Tibial nerve (tissue), 4 donors: ENCODE data around the gene PGGHG. TPM values are rescaled to one million over a fixed set of nuclear protein-coding genes. Genes with fewer than 3 reads are reported as not detected.
"Not testable (repeated sequence)": the region's sequence is repeated elsewhere in the genome, so short reads cannot be mapped to it uniquely, and the experiment has no call there.

Source experiments
- DNase-seq, 2 donors: peaks; one replicate each; pipeline ENCODE4 v3.0.0-alpha.2; 2019; ENCODE audit warnings: low spot score in 2 of 2
- H3K27ac ChIP-seq, 4 donors: fragments of 200-600 bp; sonication (generic) in 3 of 4; one replicate each; pipeline ENCODE4 v1.5.1; 2017 to 2019; ENCODE audit warnings: mild to moderate bottlenecking in 1 of 4
- H3K27me3 ChIP-seq, 2 donors: fragments of 200-600 bp; sonication (generic) in 1 of 2; one replicate each; pipeline versions ENCODE4 v1.5.1 to v1.6.0; 2017 to 2019
- H3K36me3 ChIP-seq, 3 donors: fragments of 200-600 bp; sonication (generic); one replicate each; pipeline ENCODE4 v1.5.1; 2018 to 2019
- H3K4me1 ChIP-seq, 4 donors: fragments of 200-600 bp; sonication (generic) in 3 of 4; one replicate each; pipeline ENCODE4 v1.5.1; 2017 to 2019
- H3K4me3 ChIP-seq, 4 donors: fragments of 200-600 bp; sonication (generic) in 3 of 4; one replicate each; pipeline ENCODE4 v1.5.1; 2017 to 2019; ENCODE audit warnings: mild to moderate bottlenecking in 1 of 4, moderate library complexity in 1 of 4
- H3K9me3 ChIP-seq, 4 donors: fragments of 200-600 bp; sonication (generic) in 3 of 4; one replicate each; pipeline ENCODE4 v1.5.1; 2017 to 2019
- CTCF ChIP-seq, 5 experiments: fragments of 200-600 bp in 3 of 5; fragments of 450-650 bp in 2 of 5; sonication (generic) in 3 of 5; IDR thresholded peaks; one replicate each; pipeline ENCODE4 v1.5.1; 2016 to 2019; ENCODE audit warnings: antibody characterized with exemption in 5 of 5, mild to moderate bottlenecking in 3 of 5, moderate library complexity in 2 of 5
- EP300 ChIP-seq, 2 donors: sonication (generic); formaldehyde crosslinking; IDR thresholded peaks; one replicate each; pipeline ENCODE4 v1.6.1; 2017; ENCODE audit warnings: antibody characterized with exemption in 2 of 2, mild to moderate bottlenecking in 1 of 2
- POLR2A ChIP-seq, 2 donors: fragments of 450-650 bp; IDR thresholded peaks; one replicate each; pipeline ENCODE4 v1.6.1; 2017; ENCODE audit warnings: antibody characterized with exemption in 2 of 2, mild to moderate bottlenecking in 2 of 2, moderate library complexity in 2 of 2
- WGBS, 2 donors: methylation state at CpG; one replicate each; pipeline ENCODE4 v1.1.5; 2018; 5-methylcytosine and 5-hydroxymethylcytosine counted together
- total RNA-seq, 4 donors: library from RNA; depleted of rRNA; stranded (reverse); fragments of >200 nt; gene quantifications; one replicate each; pipeline ENCODE4 v1.1.0, GENCODE V29; 2016

Gene PGGHG
- total RNA-seq, 4 donors from 2014 or later = 43.7 to 166 (median 55.6) TPM

DNA sequence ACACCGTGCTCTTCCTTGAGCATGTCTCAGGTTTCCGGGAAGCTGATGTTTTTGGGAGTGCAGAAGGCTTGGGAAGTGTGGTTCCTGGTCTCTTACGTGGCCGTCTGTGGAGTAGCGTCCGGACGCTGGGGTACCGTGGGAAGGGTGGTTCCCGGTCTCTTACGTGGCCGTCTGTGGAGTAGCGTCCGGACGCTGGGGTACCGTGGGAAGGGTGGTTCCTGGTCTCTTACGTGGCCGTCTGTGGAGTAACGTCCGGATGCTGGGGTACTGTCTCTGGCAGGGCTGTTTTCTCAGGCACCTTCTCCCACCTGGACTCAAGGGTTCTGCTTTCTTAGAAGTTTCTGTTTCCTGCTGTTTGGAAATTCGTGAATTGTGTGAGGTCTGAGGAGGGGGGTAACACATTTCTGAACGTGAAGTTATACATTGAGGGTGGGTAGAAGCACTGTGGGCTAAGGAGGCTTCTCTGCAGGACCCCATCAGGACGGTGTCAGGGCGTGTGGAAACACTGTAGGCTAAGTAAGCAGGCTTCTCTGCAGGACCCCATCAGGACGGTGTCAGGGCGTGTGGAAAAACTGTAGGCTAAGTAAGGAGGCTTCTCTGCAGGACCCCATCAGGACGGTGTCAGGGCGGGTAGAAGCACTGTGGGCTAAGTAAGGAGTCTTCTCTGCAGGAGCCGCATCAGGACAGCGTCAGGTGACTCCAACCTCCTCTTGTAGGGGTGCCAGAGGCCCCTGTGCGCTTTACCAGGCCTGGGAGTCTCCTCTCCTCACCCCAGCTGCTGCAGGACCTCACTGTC is 37.1 kb downstream of the PGGHG start:
- 85 to 89% methylated on average over 30 of the region's 30 CpGs for WGBS, 2 donors
- Histone ChIP-seq H3K4me3 (no peak overlapping the region), H3K4me1 (peaks cover 4 to 61% (median 44%) of the 10 kb centered on the region in 4 donors), H3K36me3 (no peaks in the 10 kb centered on the region), H3K27ac (peak overlapping the region; percentile 86 to 97 (median 94)), H3K9me3 (no peaks in the 10 kb centered on the region), H3K27me3 (no peaks in the 10 kb centered on the region)
- TF ChIP-seq POLR2A (IDR thresholded peaks at IDR 0.05) (no peak), CTCF (IDR thresholded peaks at IDR 0.05) (no peak), EP300 (IDR thresholded peaks at IDR 0.05) (no peak)
- DNase-seq = peak in 1 of 2 donors; percentile 13

DNA sequence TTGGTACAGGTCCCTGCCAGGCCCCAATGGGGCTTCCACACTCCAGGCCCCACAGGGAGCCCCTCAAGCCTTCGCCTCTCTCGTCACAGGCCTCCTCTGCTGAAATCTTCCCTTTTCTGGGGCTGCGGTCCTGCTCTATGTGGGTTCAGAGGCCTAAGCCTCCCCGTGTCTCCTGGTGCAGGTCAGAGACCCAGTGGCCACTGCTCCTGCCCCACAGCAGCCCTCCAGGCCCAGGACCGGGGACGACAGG is 37.6 kb downstream of the PGGHG start:
- peaks cover 4 to 61% (median 44%) of the 10 kb centered on the region in 4 donors for H3K4me1 ChIP-seq
- no peak for TF ChIP-seq POLR2A (IDR thresholded peaks at IDR 0.05)
- no peak for TF ChIP-seq EP300 (IDR thresholded peaks at IDR 0.05)
- no peak for TF ChIP-seq CTCF (IDR thresholded peaks at IDR 0.05)
- WGBS, 2 donors = 44 to 45% methylated on average over 6 of the region's 6 CpGs

GRCh38 chr11:326842-327580 is 38.1 kb downstream of the PGGHG start:
- TF ChIP-seq CTCF (IDR thresholded peaks at IDR 0.05) = no peak
- peak; percentile 69 to 83 for TF ChIP-seq EP300 (IDR thresholded peaks at IDR 0.05)
- TF ChIP-seq POLR2A (IDR thresholded peaks at IDR 0.05) = peak in 1 of 2 donors; percentile 43

More for the DNA sequence above, 37.6 kb downstream of the PGGHG start:
- H3K36me3 ChIP-seq = no peaks in the 10 kb centered on the region
- DNase-seq = no peak
- H3K27ac ChIP-seq = peak overlapping the region; percentile 86 to 97 (median 94)
- H3K4me3 ChIP-seq = no peak overlapping the region
- no peaks in the 10 kb centered on the region for H3K27me3 ChIP-seq
- H3K9me3 ChIP-seq = no peaks in the 10 kb centered on the region

GRCh38 chr11:327581-327923 is 38.6 kb downstream of the PGGHG start:
- no peak for DNase-seq
- H3K4me1 ChIP-seq = peaks cover 4 to 59% (median 42%) of the 10 kb centered on the region in 4 donors
- TF ChIP-seq CTCF (IDR thresholded peaks at IDR 0.05) = no peak
- no peak for TF ChIP-seq EP300 (IDR thresholded peaks at IDR 0.05)
- no peak for TF ChIP-seq POLR2A (IDR thresholded peaks at IDR 0.05)
- peak overlapping the region in 1 of 4 donors; percentile 23 for H3K4me3 ChIP-seq
- WGBS, 2 donors = 95 to 96% methylated on average over 3 of the region's 3 CpGs
- H3K9me3 ChIP-seq = no peaks in the 10 kb centered on the region
- no peaks in the 10 kb centered on the region for H3K27me3 ChIP-seq
- H3K27ac ChIP-seq = peak overlapping the region; percentile 86 to 97 (median 94)
- H3K36me3 ChIP-seq = no peaks in the 10 kb centered on the region

More at GRCh38 chr11:326842-327580, 38.1 kb downstream of the PGGHG start:
- Histone ChIP-seq H3K27ac (peak overlapping the region; percentile 86 to 97 (median 94)), H3K27me3 (no peaks in the 10 kb centered on the region), H3K4me3 (peak overlapping the region in 2 of 4 donors; percentile 7 to 23), H3K4me1 (peaks cover 4 to 61% (median 44%) of the 10 kb centered on the region in 4 donors), H3K9me3 (no peaks in the 10 kb centered on the region), H3K36me3 (no peaks in the 10 kb centered on the region)
- DNase-seq = peak; percentile 81 to 91
- WGBS, 2 donors = 2 to 5% methylated on average over 18 to 19 of the region's 19 CpGs

DNA sequence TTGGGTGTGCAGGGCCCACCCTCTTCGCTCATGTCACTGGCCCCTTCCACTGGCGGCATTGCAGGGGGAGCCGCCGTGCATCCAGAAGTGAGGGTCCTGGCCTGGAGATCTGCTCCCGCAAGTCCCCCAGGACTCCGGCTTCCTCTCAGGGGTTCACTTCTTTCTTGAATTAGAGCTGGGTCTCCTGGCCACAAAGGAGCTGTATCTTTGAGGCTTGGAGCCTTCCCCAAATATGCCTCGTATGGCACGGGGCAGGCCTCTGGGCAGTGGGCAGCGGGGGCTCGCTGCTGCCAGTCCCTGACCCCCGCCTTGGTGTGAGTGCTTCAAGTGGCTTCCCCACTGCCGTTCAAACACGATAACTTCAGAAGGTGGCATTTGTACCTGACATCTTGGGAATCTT is 39.1 kb downstream of the PGGHG start:
- TF ChIP-seq EP300 (IDR thresholded peaks at IDR 0.05) (no peak), CTCF (IDR thresholded peaks at IDR 0.05) (no peak)
- H3K27ac ChIP-seq = peak overlapping the region in 3 of 4 donors; percentile 92 to 97 (median 95)
- no peak for DNase-seq
- WGBS, 2 donors = 94 to 95% methylated on average over 13 of the region's 13 CpGs
- no peaks in the 10 kb centered on the region for H3K27me3 ChIP-seq
- no peak overlapping the region for H3K4me3 ChIP-seq
- H3K4me1 ChIP-seq = peaks cover 4 to 55% (median 40%) of the 10 kb centered on the region in 4 donors
- H3K36me3 ChIP-seq = no peaks in the 10 kb centered on the region
- H3K9me3 ChIP-seq = no peaks in the 10 kb centered on the region

DNA sequence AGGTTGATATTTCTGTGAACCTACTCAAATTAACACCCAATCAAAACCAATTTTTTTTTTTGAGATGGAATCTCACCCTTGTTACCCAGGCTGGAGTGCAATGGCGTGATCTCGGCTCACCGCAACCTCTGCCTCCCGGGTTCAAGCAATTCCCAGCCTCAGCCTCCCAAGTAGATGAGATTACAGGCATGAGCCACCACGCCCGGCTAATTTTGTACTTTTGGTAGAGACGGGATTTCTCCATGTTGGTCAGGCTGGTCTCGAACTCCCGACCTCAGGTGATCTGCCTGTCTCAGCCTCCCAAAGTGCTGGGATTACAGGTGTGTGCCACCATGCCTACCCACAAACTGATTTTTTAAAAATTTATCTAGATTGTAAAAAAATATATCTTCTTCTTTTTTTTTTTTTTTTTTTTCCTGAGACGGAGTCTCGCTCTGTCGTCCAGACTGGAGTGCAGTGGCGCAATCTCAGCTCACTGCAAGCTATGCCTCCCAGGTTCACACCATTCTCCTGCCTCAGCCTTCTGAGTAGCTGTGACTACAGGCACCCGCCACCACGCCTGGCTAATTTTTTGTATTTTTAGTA is 39.7 kb downstream of the PGGHG start:
- not testable (repeated sequence) for H3K4me3 ChIP-seq, H3K36me3 ChIP-seq, DNase-seq, H3K9me3 ChIP-seq, H3K27me3 ChIP-seq
- WGBS, 2 donors = 92 to 93% methylated on average over 15 of the region's 15 CpGs
- Histone ChIP-seq H3K4me1 (peaks cover 4 to 53% (median 39%) of the 10 kb centered on the region in 4 donors), H3K27ac (peak overlapping the region in 2 of 4 donors; percentile 92 to 97)
